ENCODE measurements around the gene TIGD1.

Gene TIGD1

GRCh38 chr2:232525791-232526371, 24.5 kb downstream of the TIGD1 start, which contains the start of gene CHRND:
CHRND (plus strand) TSS chr2:232526160; CDS start chr2:232526216, 56 bp downstream.
- H3K4me3 ChIP-seq (replicated peaks; ENCODE audit: low read depth, low read length), result no peak within 1 kb of the TSS
- no peak for TF ChIP-seq CTCF (IDR thresholded peaks at IDR 0.05; ENCODE audit: low read length, missing control alignments)
- DNase-seq (ENCODE audit: low read depth), result no peak

- TF ChIP-seq CTCF (IDR thresholded peaks at IDR 0.05; ENCODE audit: low read length, missing control alignments), result no peak
- no peak for DNase-seq (ENCODE audit: low read depth)
- no peak overlapping the region for H3K4me3 ChIP-seq (replicated peaks; ENCODE audit: low read depth, low read length)
Measured at GRCh38 chr2:232525199-232525598, 25.2 kb downstream of the TIGD1 start.

GRCh38 chr2:232524771-232525170, 25.6 kb downstream of the TIGD1 start:
- no peak for DNase-seq (ENCODE audit: low read depth)
- no peak for TF ChIP-seq CTCF (IDR thresholded peaks at IDR 0.05; ENCODE audit: low read length, missing control alignments)

GRCh38 chr2:232523682-232524597, 26.4 kb downstream of the TIGD1 start:
- H3K4me3 ChIP-seq (replicated peaks; ENCODE audit: low read depth, low read length), result no peak overlapping the region
- peak; percentile 24 for DNase-seq (ENCODE audit: low read depth)
- TF ChIP-seq CTCF (IDR thresholded peaks at IDR 0.05; ENCODE audit: low read length, missing control alignments), result no peak

More at GRCh38 chr2:232524771-232525170, 25.6 kb downstream of the TIGD1 start:
- H3K4me3 ChIP-seq (replicated peaks; ENCODE audit: low read depth, low read length), result no peak overlapping the region

GRCh38 chr2:232523402-232523681, 27.0 kb downstream of the TIGD1 start:
- no peak for DNase-seq (ENCODE audit: low read depth)
- TF ChIP-seq CTCF (IDR thresholded peaks at IDR 0.05; ENCODE audit: low read length, missing control alignments), result no peak

GRCh38 chr2:232522623-232523401, 27.5 kb downstream of the TIGD1 start:
- DNase-seq (ENCODE audit: low read depth), result no peak
- H3K4me3 ChIP-seq (replicated peaks; ENCODE audit: low read depth, low read length), result no peak overlapping the region
- TF ChIP-seq CTCF (IDR thresholded peaks at IDR 0.05; ENCODE audit: low read length, missing control alignments), result no peak

More at GRCh38 chr2:232523402-232523681, 27.0 kb downstream of the TIGD1 start:
- no peak overlapping the region for H3K4me3 ChIP-seq (replicated peaks; ENCODE audit: low read depth, low read length)
